GM12864 (cell line): Measurements from ENCODE around the gene PURA.
A peak's percentile ranks its signal among the peaks of the same experiment; 100 is the strongest.

Experiments used
- DNase-seq: peaks from one replicate; pipeline ENCODE4 v3.0.0-alpha.2; 2011; ENCODE audit warnings: low read depth
- H3K4me3 ChIP-seq: 2 replicates; pipeline ENCODE4 v1.5.1; 2011; ENCODE audit warnings: mild to moderate bottlenecking, low read depth, low read length, control low read depth
- TF ChIP-seq, protein P1 (sequence below): IDR thresholded peaks from 2 replicates; pipeline ENCODE4 v1.5.1; 2011; ENCODE audit warnings: low read depth, mild to moderate bottlenecking, moderate library complexity, low read length, control low read depth, inconsistent platforms; ENCODE audit errors: missing control alignments

The PURA gene

DNA sequence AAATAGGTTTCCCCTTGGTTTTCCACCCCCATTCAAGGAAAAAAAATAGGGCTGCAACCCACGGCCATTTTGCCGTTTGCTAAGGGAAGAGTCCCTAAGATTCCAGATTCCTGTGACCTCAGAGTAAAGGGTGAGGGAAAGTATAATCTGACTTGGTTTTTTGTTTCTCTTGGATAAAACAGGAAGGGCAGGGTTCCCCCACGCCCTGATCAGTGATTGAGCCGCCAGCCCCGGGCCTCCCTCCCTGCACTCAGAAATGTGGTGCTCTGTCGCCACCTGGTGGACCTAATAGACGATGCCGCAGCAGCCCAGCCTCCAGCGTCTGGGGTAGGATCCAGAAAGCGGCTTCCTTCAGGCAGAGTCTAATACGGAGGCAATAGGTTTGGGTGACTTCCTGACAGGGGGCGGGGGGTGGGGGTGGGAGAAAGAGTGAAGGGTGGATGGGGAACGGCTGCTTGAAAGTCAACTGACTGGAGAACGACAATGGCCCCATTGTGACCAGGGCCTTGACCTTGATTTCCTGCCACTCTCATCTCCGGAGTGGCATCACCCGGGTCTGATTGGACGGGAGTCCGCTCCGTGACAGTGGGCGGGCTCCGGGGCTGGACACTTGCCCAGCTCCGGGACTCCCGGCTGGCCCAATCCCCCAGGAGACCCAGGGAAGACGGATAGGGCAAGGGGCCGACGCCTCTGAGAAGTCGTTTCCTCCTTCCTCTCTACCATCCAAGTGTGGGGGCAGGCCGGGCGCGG, 43.3 kb downstream of the PURA start:
- H3K4me3 ChIP-seq = peak overlapping the region; percentile 31
- peak; percentile 39 for DNase-seq
- TF ChIP-seq, protein P1, sequence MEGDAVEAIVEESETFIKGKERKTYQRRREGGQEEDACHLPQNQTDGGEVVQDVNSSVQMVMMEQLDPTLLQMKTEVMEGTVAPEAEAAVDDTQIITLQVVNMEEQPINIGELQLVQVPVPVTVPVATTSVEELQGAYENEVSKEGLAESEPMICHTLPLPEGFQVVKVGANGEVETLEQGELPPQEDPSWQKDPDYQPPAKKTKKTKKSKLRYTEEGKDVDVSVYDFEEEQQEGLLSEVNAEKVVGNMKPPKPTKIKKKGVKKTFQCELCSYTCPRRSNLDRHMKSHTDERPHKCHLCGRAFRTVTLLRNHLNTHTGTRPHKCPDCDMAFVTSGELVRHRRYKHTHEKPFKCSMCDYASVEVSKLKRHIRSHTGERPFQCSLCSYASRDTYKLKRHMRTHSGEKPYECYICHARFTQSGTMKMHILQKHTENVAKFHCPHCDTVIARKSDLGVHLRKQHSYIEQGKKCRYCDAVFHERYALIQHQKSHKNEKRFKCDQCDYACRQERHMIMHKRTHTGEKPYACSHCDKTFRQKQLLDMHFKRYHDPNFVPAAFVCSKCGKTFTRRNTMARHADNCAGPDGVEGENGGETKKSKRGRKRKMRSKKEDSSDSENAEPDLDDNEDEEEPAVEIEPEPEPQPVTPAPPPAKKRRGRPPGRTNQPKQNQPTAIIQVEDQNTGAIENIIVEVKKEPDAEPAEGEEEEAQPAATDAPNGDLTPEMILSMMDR = peak; percentile 75

DNA sequence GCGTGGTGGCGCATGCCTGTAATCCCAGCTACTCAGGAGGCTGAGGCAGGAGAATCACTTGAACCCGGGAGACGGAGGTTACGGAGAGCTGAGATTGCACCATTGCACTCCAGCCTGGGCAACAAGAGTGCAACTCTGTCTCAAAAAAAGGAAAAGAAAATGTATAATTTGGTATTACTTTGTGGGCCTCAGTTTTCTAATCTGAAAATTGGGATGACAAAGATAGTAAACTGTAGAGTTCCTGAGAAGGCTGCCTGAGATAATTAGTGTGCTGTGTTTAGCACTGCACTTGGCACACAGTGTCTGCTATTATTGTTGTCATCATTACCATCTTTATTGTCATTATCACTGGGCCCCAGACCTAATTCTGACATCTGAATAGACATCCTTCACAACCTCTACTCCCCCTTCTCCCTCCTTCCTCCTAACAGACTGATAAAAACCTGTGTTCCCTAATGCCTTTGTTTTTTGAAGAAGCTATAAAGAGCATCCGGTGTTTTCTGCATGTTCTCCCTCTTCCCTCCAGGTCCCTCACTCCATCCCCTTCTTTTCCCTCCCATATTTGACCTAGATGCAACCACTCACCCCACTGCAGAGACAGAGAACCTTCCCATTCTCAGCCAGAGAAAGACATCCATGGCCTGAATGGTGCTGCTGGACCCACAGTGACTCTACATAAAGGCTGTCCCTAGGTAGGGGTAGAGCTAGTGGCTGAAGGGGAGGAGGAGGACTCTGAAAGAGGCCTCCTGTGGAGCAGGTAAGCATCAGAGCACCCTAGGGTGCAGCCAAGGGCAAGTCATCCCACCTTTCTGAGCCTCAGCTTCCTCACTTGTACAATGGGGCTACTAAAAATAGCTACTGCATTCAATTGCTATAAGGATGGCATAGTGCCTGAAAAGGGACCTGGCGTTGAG, 45.4 kb downstream of the PURA start:
- H3K4me3 ChIP-seq = no peak overlapping the region
- TF ChIP-seq, protein P1 = no peak
- DNase-seq = no peak

GRCh38 chr5:140162275-140162674, 48.4 kb downstream of the PURA start:
- TF ChIP-seq, protein P1 = no peak
- H3K4me3 ChIP-seq = no peak overlapping the region
- DNase-seq = no peak

- no peak overlapping the region for H3K4me3 ChIP-seq
- DNase-seq = no peak
- TF ChIP-seq, protein P1 = no peak
These were observed 48.9 kb downstream of the PURA start for GRCh38 chr5:140162781-140163180.

DNA sequence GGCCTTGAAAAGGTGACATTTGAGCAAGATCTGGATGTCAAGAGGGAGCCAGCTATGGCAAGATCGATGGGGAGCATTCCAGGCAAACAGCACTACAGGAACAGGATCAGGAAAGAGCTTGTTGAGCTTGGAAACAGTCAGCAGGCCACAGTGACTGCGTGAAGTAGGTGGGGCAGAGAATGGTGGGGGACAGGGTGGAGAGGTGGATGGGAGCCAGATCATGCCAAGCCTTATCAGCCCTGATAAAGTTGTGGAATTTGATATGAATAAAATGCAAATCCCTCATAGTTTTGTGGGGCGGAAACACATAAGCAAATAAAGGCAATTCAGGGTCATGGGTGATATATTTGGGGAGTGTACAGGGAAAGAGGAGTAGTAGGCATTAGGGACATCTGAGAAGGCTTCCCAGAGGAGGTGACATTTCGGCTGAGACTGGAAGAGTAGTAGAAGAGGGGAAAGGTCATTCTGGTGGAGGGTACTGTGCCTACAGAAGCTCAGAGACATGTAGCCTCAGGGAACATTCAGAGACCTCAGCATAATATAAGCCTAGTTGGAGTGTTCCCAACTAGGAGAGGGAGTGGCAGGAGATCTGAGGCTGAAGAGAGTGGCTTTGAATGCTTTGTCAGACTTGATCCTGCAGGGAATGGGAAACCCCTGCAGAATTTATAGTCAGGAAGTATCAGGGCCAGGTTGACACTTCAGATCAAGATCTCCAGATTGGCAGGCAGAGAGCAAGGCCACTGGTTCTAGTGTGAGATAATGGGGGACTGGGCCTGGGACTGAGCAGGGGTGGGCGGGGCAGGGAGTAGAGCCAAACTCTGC, 51.4 kb downstream of the PURA start:
- no peak for DNase-seq
- TF ChIP-seq, protein P1 = no peak
- no peak overlapping the region for H3K4me3 ChIP-seq

GRCh38 chr5:140165923-140166270, 52.0 kb downstream of the PURA start:
- no peak overlapping the region for H3K4me3 ChIP-seq
- TF ChIP-seq, protein P1 = no peak
- no peak for DNase-seq
